HCT116 (cell line): ENCODE measurements around the gene ETAA1. TPM values are rescaled to one million over a fixed set of nuclear protein-coding genes. Genes with fewer than 3 reads are reported as not detected.

ENCODE experiments used
- ATAC-seq: fragments of 200-7000 bp; cut with Tn5 transposase; 2 replicates; pipeline ENCODE4 v1.9.1; 2020; ENCODE audit warnings: mild to moderate bottlenecking, moderate library complexity
- BruUV-seq: library from RNA; stranded (reverse); fragments of 400-500 nt; replicated peaks from 2 replicates; lab custom pipeline; 2021; lab: Mats Ljungman, UMichigan
- CTCF ChIA-PET: fragments of 300-600 bp; sonication (Branson Sonifier 250); formaldehyde crosslinking; loops from one replicate; lab custom pipeline; 2021; ENCODE audit warnings: antibody characterized with exemption; lab: Charles Lee
- POLR2A ChIA-PET: fragments of 300-600, 350-600 bp; sonication (Branson Sonifier 250); formaldehyde crosslinking; loops from one replicate; lab custom pipeline; 2021; ENCODE audit warnings: antibody characterized with exemption; lab: Charles Lee
- RAD21 ChIA-PET, 2 experiments: fragments of 300-600 bp; sonication (Branson Sonifier 250); formaldehyde crosslinking; loops; one replicate each; lab custom pipeline; 2023; ENCODE audit warnings: low total read pairs in 2 of 2; ENCODE audit not compliant: uncharacterized antibody in 2 of 2, unreplicated experiment in 2 of 2, low non-redundant PET in 1 of 2; lab: Charles Lee
- DNase-seq: peaks from one replicate; pipeline ENCODE4 v3.0.0-alpha.2; 2010; ENCODE audit warnings: low read depth, low spot score
- H2AFZ ChIP-seq: fragments of 200-600 bp; shearing (Covaris generic), sonication (generic); 2 replicates; pipeline ENCODE4 v1.6.1; 2017; ENCODE audit warnings: low read depth, mixed run types, mixed read lengths, antibody characterized with exemption, low read length; ENCODE audit not compliant: poor library complexity, severe bottlenecking
- H3K27ac ChIP-seq: 2 replicates; pipeline ENCODE4 v1.5.1; 2012; ENCODE audit warnings: low read depth, low read length
- H3K27me3 ChIP-seq: fragments of 200-600 bp; sonication (generic); 2 replicates; pipeline ENCODE4 v1.6.1; 2016; ENCODE audit warnings: mixed run types, low read length, mixed read lengths; ENCODE audit not compliant: insufficient read depth
- H3K36me3 ChIP-seq, 2 experiments: fragments of 200-500 bp in 1 of 2; fragments of 200-600 bp in 1 of 2; sonication (Bioruptor generic) in 1 of 2; sonication (generic) in 1 of 2; 2 replicates each; pipeline versions ENCODE4 v1.5.1 to v1.6.1; 2014 to 2016; ENCODE audit warnings: low read length in 2 of 2, inconsistent platforms in 1 of 2, mixed read lengths in 1 of 2, mixed run types in 1 of 2; ENCODE audit not compliant: insufficient read depth in 2 of 2, control insufficient read depth in 1 of 2
- H3K4me1 ChIP-seq, 2 experiments: fragments of 200-600 bp in 1 of 2; sonication (generic) in 1 of 2; 2 replicates each; pipeline versions ENCODE4 v1.5.1 to v1.6.1; 2012 to 2017; ENCODE audit warnings: low read length in 2 of 2, inconsistent platforms in 1 of 2, mild to moderate bottlenecking in 1 of 2, mixed read lengths in 1 of 2, mixed run types in 1 of 2, moderate library complexity in 1 of 2; ENCODE audit not compliant: insufficient read depth in 2 of 2, control insufficient read depth in 1 of 2
- H3K4me2 ChIP-seq: fragments of 200-600 bp; sonication (generic); 2 replicates; pipeline ENCODE4 v1.6.1; 2017; ENCODE audit warnings: mixed run types, low read length, mixed read lengths
- H3K4me3 ChIP-seq, 2 experiments: fragments of 200-600 bp in 1 of 2; sonication (generic) in 1 of 2; replicated peaks in 1 of 2; 2 replicates each; pipeline ENCODE4 v1.5.1; 2011 to 2016; ENCODE audit warnings: low read length in 2 of 2, control low read depth in 1 of 2, low read depth in 1 of 2, mild to moderate bottlenecking in 1 of 2, mixed read lengths in 1 of 2, mixed run types in 1 of 2
- H3K79me2 ChIP-seq: fragments of 200-600 bp; sonication (generic); 2 replicates; pipeline ENCODE4 v1.6.1; 2017; ENCODE audit warnings: mild to moderate bottlenecking, mixed run types, low read length, moderate library complexity, mixed read lengths; ENCODE audit not compliant: insufficient read depth
- H3K9ac ChIP-seq: fragments of 200-600 bp; sonication (generic); 2 replicates; pipeline ENCODE4 v1.6.1; 2016; ENCODE audit warnings: low read length, mixed read lengths
- H3K9me2 ChIP-seq: fragments of 200-600 bp; sonication (generic), shearing (Covaris generic); 2 replicates; pipeline ENCODE4 v1.6.1; 2017; ENCODE audit warnings: mixed run types, mild to moderate bottlenecking, moderate library complexity; ENCODE audit not compliant: insufficient read depth
- H3K9me3 ChIP-seq, 2 experiments: fragments of 200-500 bp in 1 of 2; fragments of 200-600 bp in 1 of 2; sonication (Bioruptor generic) in 1 of 2; sonication (generic) in 1 of 2; 2 replicates each; pipeline ENCODE4 v1.6.1; 2014 to 2017; ENCODE audit warnings: low read length in 2 of 2, mixed read lengths in 2 of 2, inconsistent platforms in 1 of 2, low read depth in 1 of 2, mild to moderate bottlenecking in 1 of 2, mixed run types in 1 of 2, moderate library complexity in 1 of 2; ENCODE audit not compliant: control insufficient read depth in 1 of 2, insufficient read depth in 1 of 2
- H4K20me1 ChIP-seq: fragments of 200-600 bp; sonication (generic), shearing (Covaris generic); 2 replicates; pipeline ENCODE4 v1.6.1; 2017; ENCODE audit warnings: mixed run types, mild to moderate bottlenecking, moderate library complexity; ENCODE audit not compliant: insufficient read depth
- ATF3 ChIP-seq: IDR thresholded peaks from 2 replicates; pipeline ENCODE4 v1.6.1; 2012
- CBX3 ChIP-seq: IDR thresholded peaks from 2 replicates; pipeline ENCODE4 v1.6.1; 2012; ENCODE audit warnings: low read depth
- CEBPB ChIP-seq: IDR thresholded peaks from 2 replicates; pipeline ENCODE4 v1.6.1; 2012; ENCODE audit warnings: low read depth
- CTCF ChIP-seq, 3 experiments: fragments of 200-600 bp in 1 of 3; sonication (generic) in 1 of 3; IDR thresholded peaks in 2 of 3; conservative IDR thresholded peaks in 1 of 3; 2 replicates each; pipeline ENCODE4 v1.5.1; 2012 to 2017; ENCODE audit warnings: low read depth in 2 of 3, low read length in 2 of 3, antibody characterized with exemption in 1 of 3, borderline replicate concordance in 1 of 3, control low read depth in 1 of 3, mild to moderate bottlenecking in 1 of 3, mixed read lengths in 1 of 3, mixed run types in 1 of 3, moderate library complexity in 1 of 3; ENCODE audit not compliant: insufficient read depth in 1 of 3
- EGR1 ChIP-seq: IDR thresholded peaks from 2 replicates; pipeline ENCODE4 v1.6.1; 2012; ENCODE audit warnings: low read depth
- ELF1 ChIP-seq: IDR thresholded peaks from 2 replicates; pipeline ENCODE4 v1.6.1; 2012; ENCODE audit warnings: low read depth, borderline replicate concordance
- FOSL1 ChIP-seq: IDR thresholded peaks from 2 replicates; pipeline ENCODE4 v1.6.1; 2012; ENCODE audit warnings: low read depth
- JUND ChIP-seq: IDR thresholded peaks from 2 replicates; pipeline ENCODE4 v1.6.1; 2012
- MAX ChIP-seq: IDR thresholded peaks from 2 replicates; pipeline ENCODE4 v1.6.1; 2012
- POLR2A ChIP-seq: IDR thresholded peaks from 2 replicates; pipeline ENCODE4 v1.7.0; 2011; ENCODE audit warnings: borderline replicate concordance; ENCODE audit not compliant: insufficient read depth, insufficient read length; ENCODE audit errors: extremely low read depth
- POLR2AphosphoS5 ChIP-seq: IDR thresholded peaks from 2 replicates; pipeline ENCODE4 v1.6.1; 2011; ENCODE audit warnings: mild to moderate bottlenecking, low read depth, low read length, moderate library complexity
- RAD21 ChIP-seq: IDR thresholded peaks from 2 replicates; pipeline ENCODE4 v1.6.1; 2012; ENCODE audit warnings: low read depth, mild to moderate bottlenecking
- SIN3A ChIP-seq: IDR thresholded peaks from 2 replicates; pipeline ENCODE4 v1.6.1; 2012; ENCODE audit warnings: low read depth
- SP1 ChIP-seq: IDR thresholded peaks from 2 replicates; pipeline ENCODE4 v1.6.1; 2012; ENCODE audit warnings: low read depth
- SRF ChIP-seq: IDR thresholded peaks from 2 replicates; pipeline ENCODE4 v1.6.1; 2012; ENCODE audit warnings: low read depth
- TCF7L2 ChIP-seq: IDR thresholded peaks from 2 replicates; pipeline ENCODE4 v1.7.0; 2011; ENCODE audit warnings: borderline replicate concordance, inconsistent platforms; ENCODE audit not compliant: insufficient read depth, insufficient read length; ENCODE audit errors: extremely low read depth
- YY1 ChIP-seq: IDR thresholded peaks from 2 replicates; pipeline ENCODE4 v1.6.1; 2011; ENCODE audit warnings: low read length, low read depth, moderate library complexity, mild to moderate bottlenecking; ENCODE audit not compliant: insufficient replicate concordance; ENCODE audit errors: extremely low read depth
- ZFX ChIP-seq: fragments of 450-650 bp; IDR thresholded peaks from 2 replicates; pipeline ENCODE4 v1.6.1; 2017
- ZNF274 ChIP-seq: fragments of 200-500 bp; sonication (Bioruptor generic); IDR thresholded peaks from 2 replicates; pipeline ENCODE4 v1.6.1; 2014; ENCODE audit warnings: mild to moderate bottlenecking, low read depth, low read length, inconsistent platforms
- intact Hi-C: fragments of 100-400 bp; cut with micrococcal nuclease; formaldehyde crosslinking; loops from 2 replicates; pipeline ENCODE4 v1.10.0; 2022
- total RNA-seq: library from RNA; stranded (reverse); gene quantifications from one replicate; pipeline ENCODE4 v1.2.1, GENCODE V29; 2021; ENCODE audit not compliant: unreplicated experiment

ETAA1 gene
- total RNA-seq, 1 experiment from 2014 or later = 9.6 TPM

- no peak overlapping the region for H3K4me2 ChIP-seq
- no peak overlapping the region for H3K9ac ChIP-seq
- H3K27ac ChIP-seq = no peak overlapping the region
- ChIA-PET CTCF (no interaction called here), POLR2A (no interaction called here)
- H3K36me3 ChIP-seq = no peaks in the 10 kb centered on the region
- H3K27me3 ChIP-seq = no peaks in the 10 kb centered on the region
- no peak for DNase-seq
- H3K4me1 ChIP-seq = no peaks in the 10 kb centered on the region
- H3K79me2 ChIP-seq = no peaks in the 10 kb centered on the region
- H3K4me3 ChIP-seq = no peak overlapping the region
- no peaks in the 10 kb centered on the region for H3K9me3 ChIP-seq
- intact Hi-C loops = no loop called here
- H3K9me2 ChIP-seq = no peaks in the 10 kb centered on the region
- no peaks in the 10 kb centered on the region for H4K20me1 ChIP-seq
- ATAC-seq = no peak
- H2AFZ ChIP-seq = no peak overlapping the region
- no TSS peak for BruUV-seq
- TF ChIP-seq POLR2AphosphoS5 = no peak
- TF ChIP-seq CEBPB = no peak
- no peak for TF ChIP-seq FOSL1
- TF ChIP-seq SP1 = no peak
- no peak for TF ChIP-seq TCF7L2
- TF ChIP-seq JUND = no peak
- TF ChIP-seq, all 23 proteins: peak for 0
- RAD21 ChIA-PET = no interaction called here
Measured at GRCh38 chr2:67389286-67389685, 7.8 kb upstream of the ETAA1 start.

- Histone ChIP-seq H3K27me3 (no peaks in the 10 kb centered on the region), H3K4me1 (no peaks in the 10 kb centered on the region), H2AFZ (no peak overlapping the region), H3K4me2 (no peak overlapping the region), H4K20me1 (no peaks in the 10 kb centered on the region), H3K27ac (no peak overlapping the region), H3K9ac (no peak overlapping the region), H3K36me3 (no peaks in the 10 kb centered on the region), H3K9me3 (no peaks in the 10 kb centered on the region), H3K9me2 (no peaks in the 10 kb centered on the region), H3K4me3 (no peak overlapping the region), H3K79me2 (no peaks in the 10 kb centered on the region)
- BruUV-seq = no TSS peak
- ChIA-PET CTCF (no interaction called here), POLR2A (no interaction called here), RAD21 (no interaction called here)
- no peak for DNase-seq
- ATAC-seq = no peak
- intact Hi-C loops = no loop called here
- no peak for TF ChIP-seq RAD21
- TF ChIP-seq ELF1 = no peak
- no peak for TF ChIP-seq MAX
- TF ChIP-seq SIN3A = no peak
- no peak for TF ChIP-seq SRF
- no peak for TF ChIP-seq POLR2A
- TF ChIP-seq CBX3 = no peak
- no peak for TF ChIP-seq EGR1
- TF ChIP-seq TCF7L2 = no peak
- no peak for TF ChIP-seq POLR2AphosphoS5
- no peak for TF ChIP-seq ZNF274
- TF ChIP-seq CTCF (IDR thresholded peaks at IDR 0.05 in 2 of 3, conservative IDR thresholded peaks at IDR 0.05 in 1 of 3; ENCODE audit: borderline replicate concordance in 1 of 3, insufficient read depth in 1 of 3, low read depth in 2 of 3, low read length in 2 of 3) = no peak
- no peak for TF ChIP-seq FOSL1
- no peak for TF ChIP-seq ZFX
- no peak for TF ChIP-seq YY1
- TF ChIP-seq ATF3 = no peak
Measured at GRCh38 chr2:67389788-67390187, 7.3 kb upstream of the ETAA1 start.
